Activated CD4-positive, alpha-beta T cell treated with anti-CD3 and anti-CD28 coated beads, Interleukin-2, amount 50 U/mL, for 4 hours (primary cell): Measurements from ENCODE around the gene LCK.
"Not testable (repeated sequence)": the region's sequence is repeated elsewhere in the genome, so short reads cannot be mapped to it uniquely, and the experiment has no call there.

Source experiments
- DNase-seq, 2 experiments: peaks; one replicate each; pipeline ENCODE4 v3.0.0-alpha.2; 2020

Gene LCK

DNA sequence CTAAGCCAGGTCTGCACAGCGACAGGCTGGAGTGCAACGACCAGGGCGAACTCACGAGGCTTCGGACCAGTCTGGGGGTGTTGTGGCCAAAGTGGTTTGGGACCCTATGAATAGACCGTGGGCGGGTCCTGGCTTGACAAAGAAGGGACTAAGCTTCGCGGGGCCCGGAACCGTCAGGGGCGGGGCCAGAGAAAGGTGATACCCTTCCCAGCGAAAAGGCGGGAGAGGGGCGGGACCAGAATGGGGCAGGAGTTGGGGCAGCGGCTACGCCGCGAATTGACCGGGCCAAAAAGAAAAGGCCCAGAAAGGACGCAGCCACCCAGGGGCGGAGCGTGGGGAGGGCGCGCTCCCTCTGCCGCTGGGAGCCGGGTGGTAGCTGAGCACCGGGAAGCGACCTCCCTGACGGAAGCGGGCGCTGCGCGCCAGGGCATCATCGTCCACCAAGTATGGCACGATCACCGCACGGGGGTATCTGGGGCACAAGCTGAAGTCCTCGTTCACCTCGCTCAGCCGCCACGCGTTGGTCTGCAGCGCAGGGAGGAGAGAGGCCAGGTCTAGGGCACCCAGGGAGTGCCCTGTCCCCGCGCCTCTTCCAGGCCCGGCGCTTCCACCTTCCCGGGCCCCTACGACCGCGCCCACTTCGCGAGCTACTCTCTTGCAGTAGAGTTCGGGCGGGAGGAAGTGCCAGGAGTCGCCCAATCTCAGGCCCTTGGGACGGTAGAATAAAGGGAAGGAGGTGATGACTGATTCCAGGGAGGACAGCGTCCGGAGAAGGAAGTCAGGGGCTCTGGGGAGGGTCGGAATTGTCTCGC is 10.7 kb upstream of the LCK start:
- peak; percentile 45 to 47 for DNase-seq

DNA sequence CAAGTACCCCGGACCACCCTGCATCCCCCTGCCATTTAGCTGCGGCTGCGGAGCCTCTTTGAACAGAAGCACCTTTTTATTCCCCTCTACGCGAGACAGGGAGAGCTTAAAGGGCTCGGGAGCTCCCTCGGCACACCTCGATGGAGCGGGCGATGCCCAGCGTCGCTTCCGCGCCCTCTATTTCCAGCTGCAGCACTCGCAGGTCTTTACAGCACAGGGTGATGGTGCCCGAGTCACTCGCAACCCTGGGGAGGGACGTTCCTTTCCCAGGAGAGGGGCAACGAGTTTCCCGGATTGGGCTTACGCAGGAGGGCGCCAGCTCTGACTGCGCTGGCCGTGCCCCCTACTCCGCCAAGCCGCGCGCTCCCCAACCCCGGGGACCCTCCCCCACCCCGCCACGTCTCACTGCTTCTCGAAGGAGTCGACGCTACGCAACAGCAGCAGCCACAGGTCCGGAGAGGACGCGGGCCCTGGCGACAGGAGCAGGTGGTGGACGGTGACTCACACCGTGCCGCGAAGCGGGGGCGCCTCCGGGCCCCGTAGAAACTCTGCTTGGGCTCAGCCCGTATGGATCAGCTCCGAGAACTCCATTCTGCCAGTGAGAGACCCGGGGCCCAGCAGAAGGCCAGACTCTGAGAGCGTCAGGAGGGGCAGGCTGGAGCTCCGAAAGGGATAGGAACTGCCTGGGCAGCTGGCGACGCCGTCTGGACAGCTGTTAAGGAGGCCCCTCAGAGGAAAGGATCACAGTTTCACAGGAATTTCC is 9.9 kb upstream of the LCK start:
- peak in 1 of 2 experiments; percentile 21 for DNase-seq

DNA sequence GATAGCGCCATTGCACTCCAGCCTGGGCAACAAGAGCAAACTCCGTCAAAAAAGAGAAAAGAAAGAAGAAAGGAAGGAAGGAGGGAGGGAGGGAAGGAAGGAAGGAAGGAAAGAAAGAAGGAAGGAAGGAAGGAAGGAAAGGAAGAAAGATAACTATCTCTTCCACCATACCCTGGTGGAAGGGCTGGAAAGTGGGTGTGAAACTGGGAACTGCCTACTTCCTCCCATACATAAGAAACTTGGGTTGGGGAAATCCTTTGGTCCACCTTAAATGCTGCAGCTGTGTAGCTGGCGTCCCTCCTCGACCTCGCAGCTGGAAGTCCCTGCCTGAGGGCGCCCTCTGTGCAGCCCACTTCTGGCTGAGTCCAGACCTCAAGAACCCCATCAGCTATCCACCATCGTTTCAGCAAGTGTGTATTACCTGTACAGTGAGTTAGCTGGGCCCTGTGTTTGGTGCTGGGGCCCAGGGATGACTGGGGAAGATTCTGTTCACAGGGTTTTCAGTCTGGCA is 8.7 kb upstream of the LCK start:
- DNase-seq = no peak

DNA sequence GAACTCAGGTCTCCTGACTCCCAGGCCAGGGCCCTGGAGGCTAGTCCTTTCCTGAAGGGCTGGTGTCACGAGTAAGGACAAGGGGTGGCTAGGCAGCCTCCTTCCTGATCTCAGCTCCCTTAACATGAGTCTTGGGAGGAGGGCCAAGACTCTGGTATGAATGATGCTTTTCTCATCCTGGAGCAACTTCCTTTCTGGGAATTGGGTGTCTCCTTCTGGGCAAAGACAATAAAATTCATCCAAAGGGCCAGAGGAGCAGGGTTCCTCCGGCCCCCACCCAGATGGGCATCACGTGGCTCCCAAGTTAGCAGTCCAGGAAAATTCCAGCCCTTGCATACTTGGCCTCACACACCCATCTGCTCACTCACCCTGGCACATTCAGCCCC is 4.2 kb upstream of the LCK start, which contains the start of gene FAM167B:
TSS of gene FAM167B (plus strand) at position 335 of the 386 bp plus-strand sequence. CDS start 200 bp downstream, outside the sequence.
- no peak for DNase-seq

DNA sequence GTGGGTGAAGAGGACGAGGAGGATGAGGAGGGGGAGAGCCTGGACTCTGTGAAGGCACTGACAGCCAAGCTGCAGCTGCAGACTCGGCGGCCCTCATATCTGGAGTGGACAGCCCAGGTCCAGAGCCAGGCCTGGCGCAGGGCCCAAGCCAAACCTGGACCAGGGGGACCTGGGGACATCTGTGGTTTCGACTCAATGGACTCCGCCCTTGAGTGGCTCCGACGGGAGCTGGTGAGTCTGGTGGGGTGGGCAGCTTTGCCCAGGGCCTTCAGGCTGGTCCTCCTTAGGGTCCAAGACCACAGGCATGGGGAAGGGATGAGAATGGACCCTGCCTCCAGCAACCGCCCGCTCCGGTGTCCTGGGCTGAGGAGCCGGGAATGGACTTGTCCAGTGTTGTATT is 3.6 kb upstream of the LCK start:
- no peak for DNase-seq

DNA sequence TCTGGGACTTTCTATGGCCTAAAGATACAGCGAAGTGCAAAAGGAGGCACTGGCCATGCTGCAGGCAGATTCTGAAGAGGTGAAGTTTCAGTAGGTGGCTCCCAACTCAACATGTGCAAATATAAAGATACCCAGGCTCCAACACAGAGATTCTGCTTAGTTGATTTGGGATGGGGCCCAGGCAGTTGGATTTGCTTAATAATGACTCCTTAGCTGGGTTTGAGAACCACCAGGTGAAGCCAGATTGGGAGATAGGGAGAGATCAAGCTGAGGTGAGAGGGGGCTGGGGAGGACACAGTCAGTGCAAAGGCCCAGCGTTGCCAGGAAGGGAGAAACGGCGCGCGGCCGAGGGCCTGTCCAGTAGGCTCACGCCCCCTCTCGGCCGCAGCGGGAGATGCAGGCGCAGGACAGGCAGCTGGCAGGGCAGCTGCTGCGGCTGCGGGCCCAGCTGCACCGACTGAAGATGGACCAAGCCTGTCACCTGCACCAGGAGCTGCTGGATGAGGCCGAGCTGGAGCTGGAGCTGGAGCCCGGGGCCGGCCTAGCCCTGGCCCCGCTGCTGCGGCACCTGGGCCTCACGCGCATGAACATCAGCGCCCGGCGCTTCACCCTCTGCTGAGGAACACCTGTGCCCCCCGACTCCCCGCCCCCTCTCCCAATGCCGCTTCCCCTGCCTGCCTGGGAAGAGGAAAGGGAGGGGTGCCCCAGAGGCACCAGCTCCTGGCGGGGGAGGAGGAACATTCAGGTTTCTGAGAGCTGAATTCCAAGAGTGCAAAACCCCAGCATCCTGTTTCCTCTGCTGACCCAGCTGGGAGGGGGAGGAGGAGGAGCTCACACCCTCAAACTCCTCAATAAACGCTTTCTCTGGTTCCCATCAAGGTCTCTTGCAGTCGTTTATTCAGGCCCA is 2.8 kb upstream of the LCK start:
- peak; percentile 66 to 68 for DNase-seq

DNA sequence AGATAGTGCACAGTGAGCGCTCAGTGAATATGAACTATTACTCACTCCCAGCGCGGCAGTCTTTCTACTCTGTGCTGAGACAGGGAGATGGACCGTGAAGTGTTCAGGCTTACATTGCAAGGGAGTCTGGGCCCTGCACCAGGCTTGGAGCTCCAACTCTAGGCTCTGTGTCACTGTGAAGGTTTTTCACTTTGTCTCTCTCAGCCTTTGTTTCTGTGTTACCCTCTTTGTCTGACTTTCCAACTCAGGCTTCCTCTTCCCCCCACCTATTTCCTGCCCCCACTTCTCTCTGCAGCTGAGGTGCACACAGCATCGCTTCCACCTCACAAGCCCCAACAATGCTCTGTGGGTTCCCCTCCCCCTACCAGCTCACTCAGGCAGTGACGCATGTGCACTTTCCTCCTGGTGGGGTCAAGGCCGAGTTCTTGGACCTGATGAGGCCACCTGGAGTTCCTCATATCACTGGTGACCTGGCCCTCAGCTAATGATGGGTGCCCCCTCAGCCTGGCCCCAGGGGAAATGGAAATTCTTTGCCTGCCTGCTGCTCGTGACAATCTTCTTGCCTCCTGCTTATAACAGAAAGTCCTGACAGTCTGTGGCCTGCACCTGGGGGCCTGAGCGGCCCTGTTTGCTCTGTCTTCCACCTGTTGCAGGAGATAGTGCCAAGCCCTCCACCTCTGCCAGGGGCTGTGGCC is 1.1 kb upstream of the LCK start:
- DNase-seq = peak; percentile 75 to 76

DNA sequence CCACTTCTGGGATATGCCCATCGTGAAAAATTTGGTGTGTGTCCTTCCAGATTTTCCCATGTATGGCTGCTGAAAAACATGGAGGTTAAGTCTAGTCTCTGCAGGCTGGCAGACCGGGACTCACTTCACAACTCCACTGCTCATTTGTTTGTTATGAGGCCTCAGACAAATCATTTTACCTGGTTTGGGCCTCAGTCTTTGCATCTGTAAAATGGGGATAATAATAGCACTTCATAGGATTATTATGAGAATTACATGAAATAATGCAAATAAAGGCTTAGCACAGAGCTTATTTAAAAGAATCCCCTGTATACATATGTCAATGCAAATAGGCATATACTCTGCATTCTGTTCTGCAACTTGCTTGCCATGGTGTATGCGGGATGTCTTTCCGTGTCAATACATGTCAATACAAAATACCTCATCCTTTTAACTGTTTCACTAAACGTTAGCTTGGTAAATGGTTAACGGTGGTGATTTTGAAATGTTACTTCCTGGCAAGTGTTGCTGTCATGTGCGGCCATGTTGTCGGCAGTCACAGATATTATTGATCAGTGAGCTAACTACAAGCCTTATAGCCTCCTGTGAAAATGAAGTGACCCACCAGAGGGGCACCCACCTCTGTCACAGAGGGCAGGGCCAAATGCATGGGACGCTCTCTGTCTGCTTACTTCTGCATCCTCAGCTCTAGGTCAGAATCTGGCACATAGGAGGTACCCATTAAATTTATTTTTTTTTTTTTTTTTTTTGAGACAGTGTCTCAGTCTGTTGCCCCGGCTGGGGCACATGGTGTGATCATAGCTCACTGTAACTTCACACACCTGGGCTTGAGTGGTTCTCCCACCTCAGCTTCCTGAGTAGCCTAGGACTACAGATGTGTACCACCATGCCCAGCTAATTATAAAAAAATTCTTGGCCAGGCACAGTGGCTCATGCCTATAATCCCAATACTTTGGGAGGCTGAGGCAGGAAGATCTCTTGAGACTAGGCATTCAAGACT is 4.3 kb downstream of the LCK start:
- DNase-seq = no peak

DNA sequence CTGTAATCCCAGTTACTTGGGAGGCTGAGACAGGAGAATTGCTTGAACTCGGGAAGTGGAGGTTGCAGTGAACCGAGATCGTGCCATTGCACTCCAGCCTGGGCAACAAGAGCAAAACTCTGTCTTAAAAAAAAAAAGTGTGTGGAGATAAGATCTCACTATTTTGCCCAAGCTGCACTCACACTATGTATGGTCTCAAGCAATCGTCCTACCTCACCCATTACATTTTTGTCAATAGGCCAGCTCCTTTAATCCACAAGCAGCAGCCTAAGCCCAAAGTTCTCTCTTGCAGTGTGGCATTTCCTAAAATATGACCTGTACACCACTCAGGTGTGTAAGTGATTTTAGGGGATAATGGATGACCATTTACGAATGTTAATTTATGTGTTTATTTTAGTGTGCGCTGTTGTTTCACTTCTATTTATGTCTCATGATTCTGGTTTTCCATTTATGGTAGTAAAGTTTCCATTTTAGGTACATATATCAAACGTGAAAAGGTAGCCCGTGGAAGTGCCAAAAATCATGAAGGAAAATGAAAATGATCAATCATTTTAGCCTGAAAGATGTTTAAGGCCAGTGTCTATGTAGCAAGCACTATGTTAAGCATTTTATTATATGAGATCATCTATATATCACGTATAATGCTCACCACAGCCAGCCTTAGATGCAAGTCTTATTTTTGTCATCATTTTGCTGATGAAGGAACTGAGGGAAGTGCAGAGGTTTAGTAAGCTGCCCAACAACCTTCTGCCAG is 5.6 kb downstream of the LCK start:
- DNase-seq = no peak

DNA sequence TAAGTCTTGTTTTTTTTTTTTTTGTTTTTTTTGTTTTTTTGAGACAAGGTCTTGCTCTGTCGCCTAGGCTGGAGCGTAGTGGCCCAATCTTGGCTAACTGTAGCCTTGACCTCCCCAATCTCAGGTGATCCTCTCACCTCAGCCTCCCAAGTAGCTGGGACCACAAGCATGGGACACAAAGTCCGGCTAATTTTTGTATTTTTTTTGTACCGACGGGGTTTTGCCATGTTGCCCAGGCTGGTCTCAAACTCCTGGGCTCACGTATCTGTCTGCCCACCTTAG is 6.1 kb downstream of the LCK start:
- DNase-seq = no peak

DNA sequence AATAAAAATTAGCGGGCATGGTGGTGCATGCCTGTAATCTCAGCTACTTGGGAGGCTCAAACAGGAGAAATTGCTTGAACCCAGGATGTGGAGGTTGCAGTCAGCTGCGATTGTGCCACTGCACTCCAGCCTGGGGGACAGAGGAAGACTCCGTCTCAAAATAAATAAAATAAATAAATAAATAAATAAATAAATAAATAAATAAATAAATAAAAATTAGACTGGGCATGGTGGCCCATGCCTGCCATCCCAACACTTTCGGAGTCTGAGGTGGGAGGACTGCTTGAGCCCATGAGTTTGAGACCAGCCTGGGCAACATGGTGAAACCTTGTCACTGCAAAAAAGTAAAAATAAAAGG is 12.2 kb downstream of the LCK start:
- not testable (repeated sequence) for DNase-seq

DNA sequence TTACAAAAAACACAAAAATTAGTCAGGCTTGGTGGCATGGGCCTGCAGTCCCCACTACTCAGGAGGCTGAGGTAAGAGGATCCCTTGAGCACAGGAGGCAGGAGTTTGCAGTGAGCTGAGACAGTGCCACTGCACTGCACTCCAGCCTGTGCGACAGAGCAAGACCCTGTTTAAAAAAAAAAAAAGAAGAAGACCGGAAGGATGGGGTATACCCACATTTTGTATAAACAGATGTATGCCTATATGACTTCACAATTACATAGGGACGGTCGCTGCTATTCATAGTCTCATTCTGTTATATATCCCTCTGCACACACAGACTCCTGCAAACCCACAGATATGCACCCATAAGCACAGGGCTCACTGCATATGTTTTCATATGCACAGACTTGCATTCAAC is 12.7 kb downstream of the LCK start:
- no peak for DNase-seq

DNA sequence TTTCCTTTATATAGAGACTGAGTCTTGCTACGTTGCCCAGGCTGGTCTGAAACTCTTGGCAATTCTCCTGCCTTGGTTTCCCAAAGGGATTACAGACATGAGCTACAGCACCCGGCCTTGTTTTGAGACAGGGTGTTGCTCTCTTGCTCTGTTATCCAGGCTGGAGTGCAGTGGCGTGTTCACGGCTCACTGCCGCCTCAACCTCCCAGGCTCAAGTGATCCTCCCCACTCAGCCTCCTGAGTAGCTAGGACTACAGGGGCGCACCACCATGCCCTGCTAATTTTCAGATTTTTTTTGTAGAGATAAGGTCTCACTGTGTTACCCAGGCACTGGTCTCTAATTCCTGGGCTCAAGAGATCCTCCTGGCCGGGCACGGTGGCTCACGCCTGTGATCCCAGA is 14.8 kb downstream of the LCK start:
- no peak for DNase-seq

DNA sequence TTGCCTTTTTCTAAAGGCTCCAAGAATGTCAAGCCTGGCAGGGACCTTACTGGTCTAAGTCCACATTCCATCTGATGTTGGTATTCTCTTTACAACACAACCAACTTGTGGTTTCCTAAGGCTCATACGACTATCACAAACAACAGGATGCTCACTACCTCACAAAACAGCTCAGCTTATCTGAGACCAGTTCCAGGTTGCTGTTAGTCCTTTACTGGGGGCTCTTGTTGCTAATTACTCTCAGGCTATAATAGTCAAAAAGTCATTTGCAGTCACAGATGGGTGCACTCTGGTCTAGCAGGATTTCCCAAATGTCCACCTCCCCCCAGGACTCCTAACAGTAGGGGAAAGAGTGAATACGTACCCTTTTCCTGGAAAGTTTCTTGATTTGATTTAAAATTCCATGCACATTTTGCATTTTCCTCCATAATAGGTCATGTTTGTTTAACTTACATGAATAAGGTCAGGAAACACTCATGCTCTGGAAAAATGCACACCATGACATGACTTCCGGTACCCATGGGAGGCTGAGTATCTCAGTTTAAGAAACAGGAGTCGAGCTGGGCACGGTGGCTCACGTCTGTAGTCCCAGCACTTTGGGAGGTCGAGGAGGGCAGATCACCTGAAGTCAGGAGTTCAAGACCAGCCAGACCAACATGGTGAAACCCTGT is 16.0 kb downstream of the LCK start:
- DNase-seq = no peak

DNA sequence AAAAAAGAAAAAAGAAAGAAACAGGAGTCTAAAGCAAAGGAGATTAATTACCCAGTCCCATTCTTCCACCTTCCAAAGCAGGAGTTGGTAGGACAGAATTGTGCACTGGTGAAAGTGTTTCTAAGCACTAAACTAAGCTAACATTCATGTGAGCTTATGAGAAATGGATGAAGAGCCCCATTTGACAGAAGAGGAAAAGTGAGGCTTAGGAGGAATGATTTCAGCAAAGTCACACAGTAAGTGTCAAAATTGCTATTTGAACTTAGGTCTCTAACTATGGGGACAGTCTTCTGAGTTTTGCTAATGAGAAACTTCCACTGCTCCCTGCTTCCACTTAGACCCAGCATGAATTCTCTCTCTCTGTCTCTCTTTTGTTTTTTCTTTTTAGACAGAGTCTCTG is 18.7 kb downstream of the LCK start:
- no peak for DNase-seq

DNA sequence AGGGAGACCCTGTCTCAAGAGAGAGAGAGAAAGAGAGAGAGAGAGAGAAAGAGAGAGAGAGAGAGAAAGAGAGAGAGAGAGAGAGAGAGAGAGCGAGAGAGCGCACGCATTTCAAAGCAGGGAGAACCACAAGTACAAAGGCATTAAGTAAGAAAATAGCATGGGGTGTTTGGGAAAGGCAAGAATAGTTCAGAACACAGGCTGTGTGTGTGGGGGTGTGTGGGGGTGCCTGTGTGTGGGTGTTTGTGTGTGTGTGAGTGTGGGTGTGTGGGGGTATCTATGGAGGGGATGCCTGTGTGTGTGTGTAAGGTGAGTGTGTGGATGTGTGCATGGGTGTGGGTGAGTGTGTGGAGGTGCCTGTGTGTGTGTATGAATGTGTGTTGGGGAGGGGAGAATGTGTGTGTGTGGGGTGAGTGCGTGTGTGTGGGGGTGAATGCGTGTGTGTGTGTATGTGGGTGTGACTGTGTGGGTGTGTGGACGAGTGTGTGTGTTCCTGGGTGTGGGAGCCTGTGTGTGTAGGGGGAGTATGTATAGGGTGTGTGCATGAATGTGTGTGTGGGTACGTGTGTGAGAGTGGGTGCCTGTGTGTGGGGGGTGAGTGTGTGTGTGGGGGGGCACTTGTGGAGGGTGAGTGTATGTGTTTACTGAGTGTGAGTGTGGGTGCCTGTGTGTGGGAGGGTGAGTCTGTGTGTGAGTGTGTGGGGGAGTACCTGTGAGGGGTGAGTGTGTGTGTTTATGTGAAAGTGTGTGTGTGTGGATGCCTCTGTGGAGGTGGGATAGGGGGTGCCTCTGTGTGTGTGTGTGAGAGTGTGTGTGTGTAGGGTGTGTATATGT is 21.7 kb downstream of the LCK start:
- DNase-seq = peak; percentile 40 to 50

DNA sequence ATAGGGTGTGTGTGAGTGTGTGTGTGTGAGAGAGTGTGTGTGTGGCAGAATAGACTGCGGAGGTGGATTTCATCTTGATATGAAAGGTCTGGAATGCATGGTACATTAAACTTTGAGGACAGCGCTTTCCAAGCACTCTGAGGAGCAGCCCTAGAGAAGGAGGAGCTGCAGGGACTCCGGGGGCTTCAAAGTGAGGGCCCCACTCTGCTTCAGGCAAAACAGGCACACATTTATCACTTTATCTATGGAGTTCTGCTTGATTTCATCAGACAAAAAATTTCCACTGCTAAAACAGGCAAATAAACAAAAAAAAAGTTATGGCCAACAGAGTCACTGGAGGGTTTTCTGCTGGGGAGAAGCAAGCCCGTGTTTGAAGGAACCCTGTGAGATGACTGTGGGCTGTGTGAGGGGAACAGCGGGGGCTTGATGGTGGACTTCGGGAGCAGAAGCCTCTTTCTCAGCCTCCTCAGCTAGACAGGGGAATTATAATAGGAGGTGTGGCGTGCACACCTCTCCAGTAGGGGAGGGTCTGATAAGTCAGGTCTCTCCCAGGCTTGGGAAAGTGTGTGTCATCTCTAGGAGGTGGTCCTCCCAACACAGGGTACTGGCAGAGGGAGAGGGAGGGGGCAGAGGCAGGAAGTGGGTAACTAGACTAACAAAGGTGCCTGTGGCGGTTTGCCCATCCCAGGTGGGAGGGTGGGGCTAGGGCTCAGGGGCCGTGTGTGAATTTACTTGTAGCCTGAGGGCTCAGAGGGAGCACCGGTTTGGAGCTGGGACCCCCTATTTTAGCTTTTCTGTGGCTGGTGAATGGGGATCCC is 22.5 kb downstream of the LCK start:
- peak; percentile 84 to 87 for DNase-seq
